GM19023 (cell line): Measurements from ENCODE around the gene CHIT1.
A peak's percentile ranks its signal among the peaks of the same experiment; 100 is the strongest.

ENCODE experiments used
- ATAC-seq: cut with Tn5 transposase; IDR thresholded peaks from one replicate; pipeline ENCODE4 v1.9.1; 2021; ENCODE audit warnings: mild to moderate bottlenecking, moderate library complexity; ENCODE audit not compliant: unreplicated experiment

Gene CHIT1

DNA sequence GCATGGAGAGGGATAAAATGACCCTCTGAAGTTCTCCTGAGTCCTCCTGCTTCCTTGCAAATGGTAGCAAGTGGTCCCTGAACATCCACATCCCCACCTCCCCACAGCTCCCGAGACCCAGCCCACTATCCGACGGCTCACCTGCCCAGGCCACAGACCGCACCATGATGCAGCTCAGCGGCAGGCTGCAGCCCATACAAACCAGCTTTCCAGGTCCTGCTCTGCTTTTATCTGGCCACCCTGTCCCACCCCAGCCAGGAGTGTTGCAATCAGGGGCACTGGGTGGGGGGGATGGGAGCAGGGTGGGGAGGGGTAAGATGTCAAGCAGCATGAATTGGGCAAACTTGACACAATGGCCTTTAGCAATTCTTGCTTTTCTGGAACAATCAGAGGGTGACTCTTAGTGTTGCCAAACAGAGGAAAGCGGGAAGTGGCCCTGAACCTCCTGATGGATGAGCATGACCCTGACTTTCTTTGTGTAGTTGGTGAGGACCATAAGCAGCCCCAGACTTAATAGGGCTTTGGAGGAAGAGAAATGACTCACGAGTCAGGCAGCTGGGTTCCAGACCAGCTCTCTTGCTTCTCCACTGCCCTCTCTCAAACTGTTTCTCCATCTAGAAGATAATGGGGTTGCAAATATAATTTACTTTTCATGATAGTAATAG lies at the start of gene CHIT1:
CHIT1 (minus strand) TSS at position 203 of the 665 bp plus-strand sequence; CDS start at position 166, 37 bp downstream.
- no peak for ATAC-seq

DNA sequence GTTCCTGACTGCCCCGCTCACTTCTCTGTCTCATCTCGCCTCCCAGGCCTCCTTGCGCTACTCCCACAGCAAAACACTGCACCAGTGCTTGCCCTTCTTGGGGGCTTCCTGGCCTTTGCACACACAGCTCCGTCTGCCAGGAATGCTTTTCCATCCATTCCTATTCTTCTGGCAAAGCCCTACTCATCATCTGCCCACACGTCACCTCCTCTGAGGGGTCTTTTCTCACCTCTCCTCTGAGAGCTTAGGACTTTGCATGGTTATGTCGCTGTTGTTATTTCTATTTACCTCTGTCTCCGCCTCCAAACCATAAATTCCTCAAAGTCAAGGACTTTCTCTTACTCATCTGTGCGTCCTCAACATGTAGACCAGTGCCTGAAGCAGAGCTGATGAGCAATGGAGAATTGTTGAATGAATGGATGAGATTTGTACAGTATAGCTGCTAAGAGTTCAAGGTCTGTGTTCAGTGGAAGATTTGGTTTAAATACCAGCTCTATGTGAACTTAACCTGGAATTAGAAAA lies 49.5 kb upstream of the CHIT1 start:
- no peak for ATAC-seq

DNA sequence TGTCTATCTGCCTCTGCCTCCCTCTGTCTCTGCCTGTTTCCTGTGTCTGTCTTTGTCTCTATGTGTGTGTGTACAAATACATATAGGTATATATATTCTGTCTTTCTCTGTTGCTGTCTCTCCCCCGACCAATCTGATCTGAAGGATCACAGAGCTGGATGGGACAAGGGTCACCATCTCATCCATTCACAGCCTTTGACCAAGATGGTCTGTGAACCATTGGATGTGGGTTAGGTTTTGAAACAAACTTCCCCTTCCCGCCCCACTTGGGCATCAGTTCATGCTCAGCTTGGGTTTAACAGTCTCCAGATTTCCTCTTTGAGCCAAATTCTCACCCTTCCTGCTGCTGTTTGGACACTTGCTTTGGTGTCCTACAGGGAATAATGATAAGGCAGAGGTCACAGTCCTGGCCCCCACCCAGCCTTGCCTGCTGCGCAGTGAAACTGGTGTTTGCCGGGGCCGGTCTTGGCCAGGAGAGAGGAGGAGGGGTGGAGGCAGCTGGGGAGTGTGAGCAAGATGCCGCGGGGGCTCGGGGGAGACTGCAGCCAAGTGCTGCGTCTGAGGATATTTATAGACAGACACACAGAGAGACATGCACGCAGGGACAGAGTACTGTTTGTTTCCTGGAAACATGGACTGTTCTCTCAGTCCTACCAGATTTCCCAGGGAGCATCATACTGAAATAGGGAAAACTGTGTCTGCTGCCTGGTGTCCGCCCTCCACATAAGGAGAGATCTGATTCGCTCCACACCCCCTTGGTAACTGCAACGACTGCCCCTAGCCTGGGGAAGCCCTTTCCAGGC lies 48.8 kb upstream of the CHIT1 start:
- ATAC-seq: no peak

DNA sequence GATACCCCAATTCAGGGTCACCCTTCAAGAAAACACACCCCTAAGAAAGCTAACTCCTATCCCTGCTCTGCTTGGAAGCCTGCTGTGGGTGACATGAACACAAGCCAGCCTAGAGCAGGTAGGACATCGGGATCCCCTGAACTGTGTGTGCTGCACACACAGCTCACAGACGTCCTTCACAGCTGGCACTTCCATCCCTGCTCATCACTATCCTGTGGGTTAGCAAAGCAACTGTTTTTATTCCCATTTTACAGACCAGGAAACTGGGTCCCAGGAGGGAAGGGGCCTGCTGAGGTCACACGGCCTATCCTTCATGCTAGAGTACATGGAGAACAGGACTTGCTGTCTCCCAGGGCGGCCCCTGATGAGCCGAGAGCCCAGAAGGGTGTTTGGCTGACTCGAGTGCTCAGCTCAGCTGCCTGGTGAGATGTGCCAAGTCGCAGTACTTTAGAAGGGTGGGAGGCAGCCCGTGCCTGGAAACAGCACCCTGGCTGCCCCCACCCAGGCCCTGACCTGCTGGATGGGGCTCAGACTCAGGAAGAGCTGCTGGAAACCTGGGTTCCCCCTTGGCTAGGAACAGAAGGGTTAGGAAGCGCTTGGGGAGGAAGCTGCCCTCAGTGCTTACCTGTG lies 47.6 kb upstream of the CHIT1 start:
- no peak for ATAC-seq

DNA sequence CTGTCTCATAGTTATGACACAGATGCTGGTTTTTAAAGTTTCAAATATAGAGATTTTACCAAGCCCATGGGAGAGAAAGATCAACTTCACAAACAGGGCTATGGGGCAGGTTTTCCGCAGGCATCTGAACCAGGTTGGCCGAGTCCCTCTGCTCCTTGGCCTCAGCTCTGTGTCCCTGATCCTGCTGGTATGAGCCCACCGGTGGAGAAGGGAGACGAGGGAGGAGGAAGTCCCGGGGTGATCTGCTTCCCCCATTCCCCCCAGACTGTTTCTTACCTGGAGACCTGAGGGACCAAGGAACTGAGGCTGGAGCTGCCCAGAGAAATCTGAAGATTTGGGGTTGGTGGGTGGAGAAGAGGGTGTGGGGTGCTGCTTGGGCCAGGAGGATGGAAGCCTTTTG lies 46.9 kb upstream of the CHIT1 start:
- no peak for ATAC-seq

DNA sequence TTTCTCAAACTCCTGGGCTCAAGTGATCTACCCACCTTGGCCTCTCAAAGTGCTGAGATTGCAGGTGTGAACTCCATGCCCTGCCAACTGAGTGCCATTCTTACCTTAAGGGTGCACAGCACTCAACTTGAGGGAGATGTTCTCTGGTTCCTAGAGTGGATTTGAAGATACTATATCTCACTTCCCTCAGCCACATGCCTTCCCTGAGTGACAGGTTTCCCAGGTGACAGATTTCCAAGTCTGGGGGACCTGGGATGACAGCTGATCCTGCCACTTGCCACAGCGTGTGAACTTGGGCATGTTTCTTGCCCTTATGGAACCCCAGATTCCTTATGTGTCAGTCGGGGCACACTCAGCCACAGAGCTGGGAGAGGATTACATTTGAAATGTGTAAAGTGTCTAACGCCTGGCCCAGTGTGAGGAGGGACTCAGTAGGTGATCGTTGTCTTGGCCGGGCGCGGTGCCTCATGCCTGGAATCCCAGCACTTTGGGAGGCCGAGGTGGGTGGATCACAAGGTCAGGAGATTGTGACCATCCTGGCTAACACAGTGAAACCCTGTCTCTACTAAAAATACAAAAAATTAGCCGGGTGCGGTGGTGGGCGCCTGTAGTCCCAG lies 46.3 kb upstream of the CHIT1 start:
- no peak for ATAC-seq

DNA sequence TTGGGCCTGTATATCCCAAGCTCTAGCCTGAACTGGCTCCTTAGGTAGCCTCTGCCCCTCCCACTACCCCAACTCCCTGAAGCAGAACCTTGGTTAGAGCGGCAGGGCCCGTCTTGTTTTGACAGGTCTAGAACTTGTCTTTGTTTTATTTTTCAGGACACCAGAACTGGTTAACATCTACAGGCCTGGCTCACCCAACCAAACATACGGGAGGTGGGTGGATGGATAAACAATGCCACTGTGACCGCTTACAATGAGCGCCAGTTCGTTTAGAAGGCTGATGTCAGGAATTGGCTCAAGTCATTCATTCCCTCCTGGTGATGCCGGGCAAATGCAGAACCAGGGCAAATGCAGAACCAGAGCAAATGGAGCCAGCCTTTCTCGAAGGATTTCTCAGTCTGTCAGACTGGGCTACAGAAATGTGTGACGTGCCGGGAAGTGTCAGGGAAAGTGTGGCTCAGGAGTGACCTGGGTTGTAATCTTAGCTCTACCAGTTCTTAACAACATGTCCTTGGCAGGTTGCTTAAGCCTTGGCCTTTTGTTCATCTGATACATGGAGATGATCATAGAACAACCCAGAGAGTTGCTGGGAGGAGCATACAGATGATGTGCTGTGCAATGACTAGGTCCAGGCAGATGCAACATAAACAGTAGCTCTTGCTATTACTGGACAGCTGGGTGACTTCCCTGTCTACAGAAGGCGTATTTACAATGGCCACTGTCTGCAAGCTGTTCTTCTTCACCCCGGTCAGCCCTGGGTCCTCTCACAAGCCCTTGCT lies 45.3 kb upstream of the CHIT1 start:
- no peak for ATAC-seq

DNA sequence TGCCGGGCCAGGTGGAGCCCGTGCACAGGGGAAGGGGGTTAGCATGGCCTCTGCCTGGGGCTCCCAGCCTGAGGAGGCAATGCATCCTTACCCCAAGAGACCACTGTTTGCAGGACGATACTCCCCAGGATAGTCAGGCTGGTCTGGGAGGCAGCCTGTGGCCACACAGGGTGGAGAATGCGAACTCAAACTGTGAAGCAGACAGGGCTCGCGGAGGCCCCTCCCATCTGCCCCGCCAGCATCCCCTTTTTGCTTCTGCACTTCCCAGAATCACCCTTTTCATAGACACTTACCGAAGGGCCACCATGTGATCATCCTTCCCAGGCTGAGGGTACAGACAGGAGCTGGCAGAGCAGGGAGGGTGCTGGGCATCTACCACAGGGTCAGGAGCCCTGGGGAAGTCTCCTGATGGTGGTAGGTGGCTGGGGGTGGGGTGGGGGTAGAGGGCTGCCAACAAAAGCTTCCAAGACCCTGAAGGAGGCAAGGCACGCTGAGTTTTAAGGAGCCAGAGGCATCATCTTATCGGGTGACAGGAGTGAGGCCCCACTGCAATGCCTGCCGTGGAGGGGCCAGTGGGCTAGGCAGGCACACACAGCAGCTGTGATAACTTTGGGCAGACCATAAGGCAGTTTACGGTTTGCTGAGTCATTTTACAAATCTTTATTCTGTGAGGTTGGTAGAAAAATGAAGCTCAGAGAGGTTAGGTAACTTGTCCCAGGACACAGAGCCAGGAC lies 44.6 kb upstream of the CHIT1 start:
- no peak for ATAC-seq

DNA sequence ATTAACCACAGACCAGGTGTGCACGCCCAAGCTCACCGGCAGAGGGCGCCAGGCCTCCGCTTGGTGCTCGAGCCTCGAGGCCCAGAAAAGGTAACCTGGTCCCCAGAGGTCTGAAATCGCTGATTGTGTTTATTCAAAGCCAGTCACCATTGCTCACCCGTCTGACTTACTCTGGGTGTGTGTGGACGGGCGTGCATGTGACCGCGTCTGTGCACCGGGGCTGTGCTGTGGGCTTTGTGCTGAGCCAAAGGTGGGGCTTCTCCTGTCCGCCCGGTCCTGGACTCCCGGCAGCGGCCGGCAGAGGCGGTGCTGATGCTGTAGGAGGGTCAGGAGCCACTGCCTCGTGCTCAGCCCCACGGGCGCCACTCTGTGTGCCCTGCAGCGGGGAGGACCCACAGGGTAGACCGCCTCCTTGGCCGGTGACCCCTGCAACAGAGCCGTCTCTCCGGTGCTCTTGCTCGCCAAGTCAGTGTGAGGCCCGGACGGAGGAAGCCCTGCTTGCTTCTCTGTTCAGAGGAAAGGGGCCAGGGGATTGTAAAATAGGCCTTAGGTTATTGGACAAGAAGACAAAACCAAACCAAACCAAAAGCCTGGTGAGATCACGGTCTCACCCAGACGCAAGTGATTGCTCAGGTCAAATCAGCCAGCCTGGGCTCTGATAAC lies 43.9 kb upstream of the CHIT1 start:
- ATAC-seq: peak; percentile 64

DNA sequence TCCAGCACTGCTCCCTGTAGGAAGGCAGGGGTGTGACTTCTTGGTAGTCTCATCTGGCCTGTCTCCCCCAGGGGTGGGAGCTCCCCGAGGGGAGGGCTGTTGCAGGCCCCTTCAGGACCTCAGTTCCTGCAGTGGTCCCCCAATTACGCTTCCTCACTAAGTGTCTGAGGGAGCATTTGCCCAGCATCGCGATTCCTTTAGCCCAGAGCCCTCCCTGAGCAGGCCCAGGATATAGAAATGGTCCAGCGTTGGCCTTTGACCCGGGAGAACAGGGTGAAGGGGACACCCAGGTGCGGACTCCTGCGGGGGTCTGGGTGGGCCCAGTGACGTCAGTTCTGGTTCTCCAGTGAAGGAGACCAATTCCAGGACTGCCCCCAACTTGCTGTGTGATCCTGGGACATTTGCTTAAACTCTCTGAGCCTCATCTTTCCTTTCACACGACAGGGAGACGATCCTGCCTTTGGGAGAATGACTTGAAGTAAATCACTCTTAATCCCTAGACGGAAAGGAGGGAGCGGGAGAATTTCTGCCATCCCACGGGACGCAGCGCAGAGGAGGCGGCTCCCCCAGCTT lies 43.2 kb upstream of the CHIT1 start:
- ATAC-seq: no peak

DNA sequence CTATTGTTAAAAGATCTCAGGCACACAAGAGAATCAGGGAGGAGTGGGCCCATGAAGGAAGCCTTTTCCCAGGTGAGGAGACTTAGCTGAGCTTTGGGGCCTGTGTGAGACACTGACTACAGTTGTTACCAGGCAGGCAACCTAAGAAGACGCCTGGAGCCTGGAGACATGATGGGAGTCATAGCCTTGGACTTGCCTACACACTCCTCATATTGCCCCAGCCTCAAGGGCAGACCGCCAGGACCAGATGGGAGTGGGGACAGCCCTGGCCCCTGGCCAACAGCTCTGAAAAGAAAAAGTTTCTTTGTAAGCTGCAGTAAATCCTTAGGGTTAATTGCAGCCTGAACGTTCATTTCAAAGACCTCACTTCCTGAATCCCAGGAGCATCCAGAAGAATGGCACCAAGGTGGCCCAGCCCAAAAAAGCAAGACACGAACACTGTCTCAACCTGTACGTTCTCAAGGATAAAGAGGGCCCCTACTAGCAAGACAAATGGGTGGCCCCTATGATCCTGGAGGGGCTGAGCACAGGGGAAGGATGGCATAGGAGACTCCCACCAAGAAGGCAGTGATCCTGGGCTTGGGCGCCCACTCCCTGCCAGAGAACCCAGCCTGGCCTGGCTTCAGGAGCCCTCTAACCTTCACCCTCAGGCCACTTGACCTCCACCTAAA lies 42.6 kb upstream of the CHIT1 start:
- no peak for ATAC-seq

DNA sequence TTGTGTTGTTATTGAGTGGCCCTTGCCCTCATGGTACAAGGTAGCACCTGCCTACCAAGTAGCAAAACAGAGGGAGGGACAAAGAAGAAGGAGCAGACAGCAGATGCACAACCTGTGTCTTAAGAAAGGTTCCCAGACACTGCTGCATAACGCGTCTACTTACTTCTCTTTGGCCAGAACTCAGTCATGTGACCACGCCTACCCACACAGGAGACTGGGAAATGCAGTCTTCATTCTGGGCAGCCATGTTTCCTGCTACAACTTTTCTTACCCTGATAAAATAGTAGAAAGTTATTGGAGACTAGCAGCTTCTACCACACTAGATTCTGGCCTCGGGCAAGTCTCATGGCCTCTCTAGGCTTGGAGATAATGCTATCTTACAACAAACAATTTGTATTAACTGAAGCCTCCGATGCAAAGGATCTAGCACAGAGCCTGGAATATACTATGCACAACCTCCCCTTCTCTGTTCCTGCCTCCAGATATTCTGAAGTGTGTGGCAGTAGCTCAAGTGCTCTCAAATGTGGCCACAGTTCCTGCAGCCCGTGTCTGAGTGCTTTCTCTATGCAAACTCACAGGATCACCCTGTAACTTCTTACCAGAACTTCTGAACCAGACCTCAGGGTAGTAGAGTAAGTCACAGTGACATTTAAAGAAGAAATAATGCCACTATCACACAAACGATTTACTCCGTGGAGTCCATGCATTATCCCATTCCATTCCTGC lies 41.7 kb upstream of the CHIT1 start:
- no peak for ATAC-seq

DNA sequence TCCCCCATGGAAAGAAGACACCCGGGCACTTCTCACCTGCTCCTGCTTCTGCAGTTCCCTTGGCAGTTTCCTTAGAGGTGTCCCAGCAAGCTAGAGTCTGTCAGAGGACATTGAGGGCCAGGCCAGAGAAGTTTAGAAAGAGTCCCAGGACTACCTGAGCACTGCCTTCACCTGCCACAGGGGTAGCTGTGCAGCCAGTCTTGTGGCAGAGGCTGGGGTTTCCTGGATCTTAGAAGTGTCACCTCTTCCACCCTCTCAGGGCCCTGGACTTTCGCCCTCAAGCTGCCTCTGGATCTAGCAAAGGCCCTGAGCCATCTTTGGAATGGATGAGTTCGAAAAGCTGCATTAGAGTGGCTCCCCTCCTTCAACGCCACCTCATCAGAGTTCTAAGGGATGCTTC lies 41.0 kb upstream of the CHIT1 start:
- ATAC-seq: no peak

DNA sequence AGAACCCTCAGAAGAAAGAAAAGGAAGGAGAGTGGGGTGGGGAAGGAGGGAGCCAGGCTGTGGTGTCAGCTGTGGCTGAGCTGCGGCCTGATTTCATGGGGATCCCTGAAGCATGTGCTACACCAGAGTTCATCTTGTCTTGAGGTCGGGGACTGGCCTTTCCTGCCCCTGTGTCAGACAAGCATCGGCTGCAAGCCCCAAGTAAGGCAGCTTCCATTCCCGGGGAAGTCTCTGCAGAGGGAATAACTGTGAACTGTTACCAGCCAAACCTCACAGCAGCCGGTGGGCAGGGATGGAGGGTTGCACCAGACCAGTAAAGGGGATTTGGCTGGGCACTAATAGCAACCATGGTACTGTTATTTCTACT lies 40.2 kb upstream of the CHIT1 start:
- ATAC-seq: no peak

DNA sequence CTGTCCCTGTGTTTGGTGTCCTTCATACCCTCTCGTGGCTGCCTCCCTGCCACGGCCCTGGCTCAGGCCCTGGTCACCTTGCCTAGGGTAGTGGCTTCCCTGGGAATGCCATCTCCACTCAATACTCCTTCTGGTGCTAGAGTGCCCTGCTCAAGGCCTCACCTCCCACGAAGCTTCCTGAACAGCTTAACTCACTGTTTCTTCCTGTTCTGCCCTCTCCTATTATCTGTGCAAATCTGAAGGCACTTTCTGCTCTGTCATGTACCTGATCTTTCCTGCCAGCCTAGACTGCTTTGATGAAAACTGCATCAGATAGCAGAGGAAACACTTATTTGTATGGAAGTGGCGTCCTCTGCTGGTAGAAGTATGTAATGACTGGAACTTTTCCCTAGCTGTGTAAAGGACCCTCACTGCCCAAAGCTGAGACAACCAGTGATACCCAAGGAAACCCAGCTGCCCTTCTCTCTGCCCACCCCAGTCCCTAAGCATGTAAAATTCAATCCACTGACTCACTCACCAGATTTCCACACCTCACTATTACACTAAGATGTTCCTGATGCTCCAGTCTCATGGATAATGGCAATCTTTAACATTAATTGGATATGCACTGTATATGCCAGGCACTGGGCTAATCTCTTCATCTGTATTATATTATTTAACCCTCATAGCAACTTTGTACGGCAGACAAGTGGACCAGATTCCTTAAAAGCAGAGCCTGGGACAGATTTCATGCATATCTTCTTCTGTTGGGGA lies 39.6 kb upstream of the CHIT1 start:
- ATAC-seq: no peak

DNA sequence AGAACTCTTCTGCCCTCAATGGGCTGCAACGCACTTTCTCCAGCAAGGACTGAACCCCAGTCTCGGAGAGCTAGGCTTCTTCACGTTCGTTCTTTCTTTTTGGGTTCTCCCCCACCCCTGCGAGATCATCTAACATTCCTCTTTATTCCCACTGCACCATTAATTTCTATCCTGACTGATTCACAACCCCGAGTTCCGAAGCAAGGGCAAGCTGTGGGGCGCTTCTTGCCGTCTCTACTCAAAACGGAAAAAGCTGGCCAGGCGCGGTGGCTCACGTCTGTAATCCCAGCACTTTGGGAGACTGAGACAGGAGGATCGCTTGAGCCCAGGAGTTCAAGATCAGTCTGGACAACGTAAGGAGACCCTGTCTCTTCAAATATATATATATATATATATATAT lies 38.4 kb upstream of the CHIT1 start:
- ATAC-seq: no peak

DNA sequence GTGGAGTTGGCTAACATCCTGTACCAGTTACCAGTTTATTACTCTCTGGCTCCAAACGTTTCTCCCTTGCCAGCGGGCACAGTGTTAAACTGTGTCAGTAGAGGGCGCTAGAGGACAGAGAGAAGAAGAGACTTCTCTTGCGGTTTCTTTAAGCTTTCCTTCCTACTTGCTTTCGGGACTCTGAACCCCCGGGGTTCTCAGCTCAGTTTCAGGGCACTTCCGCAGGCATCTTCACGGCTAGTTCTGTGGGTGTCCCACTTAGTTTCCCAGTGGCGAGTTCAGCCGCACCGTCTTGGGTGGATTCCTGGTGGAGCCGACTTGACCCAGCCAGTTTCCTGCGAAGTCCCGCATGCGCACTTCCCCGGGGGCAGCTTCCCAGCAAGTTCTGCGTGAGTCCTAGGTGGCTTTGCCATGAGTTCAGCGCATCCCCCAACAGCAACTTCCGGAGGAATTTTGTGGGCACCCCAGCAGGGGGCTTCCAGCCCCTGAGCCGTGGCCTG lies 37.9 kb upstream of the CHIT1 start:
- no peak for ATAC-seq
